Panc1 (cell line): ENCODE data around the gene ZNF503. TPM values are rescaled to one million over a fixed set of nuclear protein-coding genes. Genes with fewer than 3 reads are reported as not detected.
A peak's percentile ranks its signal among the peaks of the same experiment; 100 is the strongest.

ENCODE experiments used
- ATAC-seq: fragments of 200-7000 bp; cut with Tn5 transposase; 2 replicates; pipeline ENCODE4 v1.9.1; 2020; ENCODE audit warnings: mild to moderate bottlenecking, moderate library complexity
- Bru-seq: library from RNA; stranded (reverse); fragments of 400-500 nt; gene quantifications from one replicate; lab custom pipeline; 2021; lab: Mats Ljungman, UMichigan
- BruChase-seq, 2 experiments: library from RNA; stranded (reverse); fragments of 400-500 nt; gene quantifications; one replicate each; lab custom pipeline; 2021; lab: Mats Ljungman, UMichigan
- BruUV-seq: library from RNA; stranded (reverse); fragments of 400-500 nt; replicated peaks from 2 replicates; lab custom pipeline; 2021; lab: Mats Ljungman, UMichigan
- CTCF ChIA-PET: fragments of 300-600 bp; sonication (Branson Sonifier 250); formaldehyde crosslinking; loops from one replicate; lab custom pipeline; 2022; ENCODE audit warnings: antibody characterized with exemption; lab: Charles Lee
- POLR2A ChIA-PET: fragments of 300-600 bp; sonication (Branson Sonifier 250); formaldehyde crosslinking; loops from one replicate; lab custom pipeline; 2022; ENCODE audit warnings: antibody characterized with exemption; lab: Charles Lee
- DNase-seq: peaks from one replicate; pipeline ENCODE4 v3.0.0-alpha.2; 2010; ENCODE audit warnings: low read depth, low spot score
- H3K27ac ChIP-seq: 2 replicates; pipeline ENCODE4 v1.5.1; 2011; ENCODE audit warnings: mild to moderate bottlenecking, low read length, inconsistent platforms
- H3K27me3 ChIP-seq: fragments of 200-500 bp; sonication (Bioruptor generic); 2 replicates; pipeline ENCODE4 v1.6.0; 2014; ENCODE audit warnings: low read length, inconsistent platforms; ENCODE audit not compliant: control insufficient read depth, insufficient read depth
- H3K36me3 ChIP-seq: fragments of 200-500 bp; sonication (Bioruptor generic); 2 replicates; pipeline ENCODE4 v1.5.1; 2014; ENCODE audit warnings: inconsistent platforms, mild to moderate bottlenecking, low read length, moderate library complexity; ENCODE audit not compliant: control insufficient read depth, insufficient read depth
- H3K4me1 ChIP-seq: 2 replicates; pipeline ENCODE4 v1.5.1; 2011; ENCODE audit warnings: inconsistent platforms, mild to moderate bottlenecking, low read length, moderate library complexity; ENCODE audit not compliant: control insufficient read depth, insufficient read depth
- H3K4me3 ChIP-seq, 2 experiments: 2 replicates each; pipeline ENCODE4 v1.5.1; 2011 to 2012; ENCODE audit warnings: low read depth in 2 of 2, low read length in 2 of 2, mild to moderate bottlenecking in 2 of 2, inconsistent platforms in 1 of 2, moderate library complexity in 1 of 2
- H3K9me3 ChIP-seq: fragments of 200-500 bp; sonication (Bioruptor generic); 2 replicates; pipeline ENCODE4 v1.5.1; 2014; ENCODE audit warnings: low read depth, mild to moderate bottlenecking, inconsistent platforms, low read length, moderate library complexity; ENCODE audit not compliant: control insufficient read depth, insufficient read depth
- CTCF ChIP-seq: fragments of 450-650 bp; IDR thresholded peaks from 2 replicates; pipeline ENCODE4 v1.5.1; 2017; ENCODE audit warnings: mild to moderate bottlenecking
- POLR2AphosphoS5 ChIP-seq: IDR thresholded peaks from 2 replicates; pipeline ENCODE4 v1.6.1; 2012; ENCODE audit warnings: mild to moderate bottlenecking, low read depth, low read length, moderate library complexity
- REST ChIP-seq, 2 experiments: IDR thresholded peaks; 2 replicates each; pipeline ENCODE4 v1.6.1; 2011 to 2012; ENCODE audit warnings: low read depth in 2 of 2, control low read depth in 1 of 2, low read length in 1 of 2, mild to moderate bottlenecking in 1 of 2, moderate library complexity in 1 of 2; ENCODE audit not compliant: insufficient read depth in 1 of 2
- SIN3A ChIP-seq: IDR thresholded peaks from 2 replicates; pipeline ENCODE4 v1.6.1; 2012; ENCODE audit warnings: low read depth, mild to moderate bottlenecking, low read length, moderate library complexity, borderline replicate concordance; ENCODE audit not compliant: insufficient read depth
- TCF7L2 ChIP-seq: IDR thresholded peaks from 2 replicates; pipeline ENCODE4 v1.6.1; 2011; ENCODE audit warnings: mild to moderate bottlenecking, low read depth, low read length, inconsistent platforms
- in situ Hi-C: cut with HindIII; loops from 2 replicates; pipeline ENCODE4 v1.10.0; 2016; ENCODE audit warnings: low sequenced_read_pairs, low pct_unique_long_range_greater_than_20kb
- intact Hi-C: fragments of 100-400 bp; cut with micrococcal nuclease; formaldehyde crosslinking; loops from one replicate; pipeline ENCODE4 v1.10.0; 2022; ENCODE audit not compliant: unreplicated experiment
- long read RNA-seq: library from polyadenylated mRNA; unstranded; transcript quantifications from one replicate; pipeline ENCODE4 v2.0.0, GENCODE V29; 2021; ENCODE audit not compliant: unreplicated experiment
- polyA plus RNA-seq: library from polyadenylated mRNA; unstranded; fragments of >200 nt; gene quantifications from one replicate; pipeline ENCODE4 v1.2.1, GENCODE V29; 2012; ENCODE audit warnings: missing spikeins; ENCODE audit not compliant: insufficient read length
- total RNA-seq: library from RNA; stranded (reverse); gene quantifications from one replicate; pipeline ENCODE4 v1.2.1, GENCODE V29; 2021; ENCODE audit not compliant: unreplicated experiment

Gene ZNF503
- total RNA-seq (10.4 TPM), Bru-seq, nascent RNA (percentile 52 among the genes with signal in this experiment), BruChase-seq, experiment 1, labeled RNA remaining after a 2-hour chase (percentile 77 among the genes with signal in this experiment), BruChase-seq, experiment 2, labeled RNA remaining after a 6-hour chase (percentile 49 among the genes with signal in this experiment)
- polyA plus RNA-seq, result 9.0 TPM
- long read RNA-seq, partial matches to known transcripts, result 0 of 17 reads
- long read RNA-seq, other reads (novel, unspliced or antisense), result 17 of 17 reads

GRCh38 chr10:75401569-75402485, at the start of gene ZNF503:
Gene ZNF503 (minus strand): TSS chr10:75401764. CDS start chr10:75401419, 345 bp downstream.
- ATAC-seq, result peak; percentile 67
- no TSS peak for BruUV-seq
- CTCF ChIA-PET, result interaction anchor here (0.5 to 0.6 kb wide), 2 partner anchors 13 to 154 kb away, joined by 3 to 12 read pairs; no protein-coding TSS in a partner anchor

More at GRCh38 chr10:75401569-75402485, at the start of gene ZNF503:
- TF ChIP-seq REST (IDR thresholded peaks at IDR 0.05; ENCODE audit: insufficient read depth in 1 of 2, low read depth in 2 of 2, low read length in 1 of 2) (0 out of 4 replicates have a peak, but pooled peaks of 1 of the 2 experiments have one; percentile 37), TCF7L2 (peak; percentile 99), CTCF (peak; percentile 8; the same call in 1 of the 2 replicates), SIN3A (0 out of 2 replicates have a peak, but pooled peaks have one; percentile 53), POLR2AphosphoS5 (peak; percentile 82)
- H3K4me3 ChIP-seq, result peak within 1 kb of the TSS; percentile 61
- in situ Hi-C loops, result no loop called here
- peaks cover 12% of the 10 kb centered on the region for H3K36me3 ChIP-seq
- peak; percentile 60 for DNase-seq
- POLR2A ChIA-PET, result interaction anchor here (0.6 kb wide), 2 partner anchors 77 to 570 kb away, joined by 3 to 4 read pairs; no protein-coding TSS in a partner anchor
- peak within 1 kb of the TSS; percentile 90 for H3K27ac ChIP-seq
- peaks cover 30% of the 10 kb centered on the region for H3K27me3 ChIP-seq
- peaks cover 25% of the 10 kb centered on the region for H3K4me1 ChIP-seq
- intact Hi-C loops, result loop anchor here (5.0 to 10.0 kb wide), 5 partner anchors 513 to 1585 kb away; no protein-coding TSS in a partner anchor
- H3K9me3 ChIP-seq, result no peaks in the 10 kb centered on the region
